Chondrocyte (in vitro differentiated cells): ENCODE results near the gene PLEKHJ1. TPM values are rescaled to one million over a fixed set of nuclear protein-coding genes. Genes with fewer than 3 reads are reported as not detected.

Experiments
- DNase-seq: peaks from one replicate; pipeline ENCODE4 v3.0.0; 2021; ENCODE audit warnings: mixed read lengths, low spot score
- H3K27ac Mint-ChIP-seq: one replicate; pipeline ENCODE4 v1.8.0; 2021; ENCODE audit warnings: mild to moderate bottlenecking, moderate library complexity, mixed read lengths; ENCODE audit not compliant: unreplicated experiment
- H3K27me3 Mint-ChIP-seq: 2 replicates; pipeline ENCODE4 v1.8.0; 2021; ENCODE audit warnings: low read depth, mixed read lengths
- H3K36me3 Mint-ChIP-seq: 2 replicates; pipeline ENCODE4 v1.8.0; 2021; ENCODE audit warnings: low read depth, mixed read lengths
- H3K4me1 Mint-ChIP-seq: 2 replicates; pipeline ENCODE4 v1.8.0; 2021; ENCODE audit warnings: low read depth, mild to moderate bottlenecking, mixed read lengths
- H3K4me3 Mint-ChIP-seq: one replicate; pipeline ENCODE4 v1.8.0; 2021; ENCODE audit warnings: mild to moderate bottlenecking, moderate library complexity, mixed read lengths; ENCODE audit not compliant: unreplicated experiment
- H3K9me3 Mint-ChIP-seq: 2 replicates; pipeline ENCODE4 v1.8.0; 2021; ENCODE audit warnings: low read depth, mixed read lengths
- CTCF ChIP-seq: fragments of 200-600 bp; sonication (generic); IDR thresholded peaks from 2 replicates; pipeline ENCODE4 v1.5.0; 2021; ENCODE audit warnings: antibody characterized with exemption, mild to moderate bottlenecking, moderate library complexity
- total RNA-seq: library from RNA; stranded (reverse); gene quantifications from 3 replicates; pipeline ENCODE4 v1.2.1, GENCODE V29; 2021

The PLEKHJ1 gene
- total RNA-seq, 1 donor from 2014 or later = 42.4 TPM

GRCh38 chr19:2194513-2195078, 41.5 kb downstream of the PLEKHJ1 start:
- Mint-ChIP-seq H3K4me3 (no peak overlapping the region), H3K36me3 (peaks cover 5% of the 10 kb centered on the region), H3K9me3 (no peaks in the 10 kb centered on the region), H3K4me1 (peaks cover 13% of the 10 kb centered on the region), H3K27me3 (no peaks in the 10 kb centered on the region), H3K27ac (no peak overlapping the region)
- no peak for TF ChIP-seq CTCF
- peak; percentile 83 for DNase-seq

- Mint-ChIP-seq H3K4me1 (peaks cover 10% of the 10 kb centered on the region), H3K4me3 (no peak overlapping the region), H3K9me3 (no peaks in the 10 kb centered on the region), H3K36me3 (peaks cover 5% of the 10 kb centered on the region), H3K27me3 (no peaks in the 10 kb centered on the region), H3K27ac (no peak overlapping the region)
- peak; percentile 74 for DNase-seq
- TF ChIP-seq CTCF = no peak
Measured at GRCh38 chr19:2193807-2194206, 42.3 kb downstream of the PLEKHJ1 start.

GRCh38 chr19:2192862-2193261, 43.3 kb downstream of the PLEKHJ1 start:
- no peak for TF ChIP-seq CTCF
- DNase-seq = peak; percentile 84
- H3K36me3 Mint-ChIP-seq = peaks cover 5% of the 10 kb centered on the region
- H3K9me3 Mint-ChIP-seq = no peaks in the 10 kb centered on the region
- H3K27ac Mint-ChIP-seq = no peak overlapping the region
- H3K4me3 Mint-ChIP-seq = no peak overlapping the region
- no peaks in the 10 kb centered on the region for H3K27me3 Mint-ChIP-seq
- H3K4me1 Mint-ChIP-seq = peaks cover 9% of the 10 kb centered on the region

- Mint-ChIP-seq H3K27ac (no peak overlapping the region), H3K9me3 (no peaks in the 10 kb centered on the region), H3K4me3 (no peak overlapping the region)
Measured at GRCh38 chr19:2191456-2192310, 44.4 kb downstream of the PLEKHJ1 start.

More at GRCh38 chr19:2191456-2192310, 44.4 kb downstream of the PLEKHJ1 start:
- no peak for TF ChIP-seq CTCF
- Mint-ChIP-seq H3K4me1 (peaks cover 19% of the 10 kb centered on the region), H3K27me3 (no peaks in the 10 kb centered on the region), H3K36me3 (peaks cover 7% of the 10 kb centered on the region)
- peak; percentile 82 for DNase-seq
